HG03469 (cell line): Measurements from ENCODE around the gene EWSR1.

Source experiments
- ATAC-seq: cut with Tn5 transposase; IDR thresholded peaks from one replicate; pipeline ENCODE4 v1.9.1; 2021; ENCODE audit warnings: mild to moderate bottlenecking, moderate library complexity, moderate number of reproducible peaks; ENCODE audit not compliant: unreplicated experiment

EWSR1 gene

GRCh38 chr22:29315286-29316140, 47.4 kb downstream of the EWSR1 start, which contains the start of gene RASL10A:
TSS of gene RASL10A (minus strand) at chr22:29315697. CDS start at chr22:29315246, 451 bp downstream.
- ATAC-seq, result no peak

GRCh38 chr22:29316141-29316828, 48.2 kb downstream of the EWSR1 start:
- no peak for ATAC-seq

- ATAC-seq, result no peak
Measured at GRCh38 chr22:29317827-29318454, 49.9 kb downstream of the EWSR1 start.

DNA sequence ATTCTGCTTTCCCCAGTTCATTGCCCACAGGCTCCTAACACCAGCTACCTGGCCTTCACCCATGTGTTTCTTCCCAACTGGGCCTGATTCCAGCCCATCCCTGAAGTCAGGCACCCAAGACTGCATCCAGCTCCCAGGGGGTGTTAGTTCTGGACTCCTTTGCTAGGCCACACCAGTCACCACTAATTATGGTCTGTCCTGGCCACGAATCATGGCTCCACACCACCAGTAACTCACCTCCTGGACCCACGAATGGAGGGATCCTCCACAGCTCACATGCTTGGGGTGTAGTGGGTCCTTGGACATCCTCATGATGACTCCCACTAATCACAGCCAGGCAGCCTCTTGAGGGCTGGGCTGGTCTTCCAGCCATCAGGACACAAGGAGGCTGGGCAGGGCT, 51.0 kb downstream of the EWSR1 start:
- ATAC-seq, result no peak

DNA sequence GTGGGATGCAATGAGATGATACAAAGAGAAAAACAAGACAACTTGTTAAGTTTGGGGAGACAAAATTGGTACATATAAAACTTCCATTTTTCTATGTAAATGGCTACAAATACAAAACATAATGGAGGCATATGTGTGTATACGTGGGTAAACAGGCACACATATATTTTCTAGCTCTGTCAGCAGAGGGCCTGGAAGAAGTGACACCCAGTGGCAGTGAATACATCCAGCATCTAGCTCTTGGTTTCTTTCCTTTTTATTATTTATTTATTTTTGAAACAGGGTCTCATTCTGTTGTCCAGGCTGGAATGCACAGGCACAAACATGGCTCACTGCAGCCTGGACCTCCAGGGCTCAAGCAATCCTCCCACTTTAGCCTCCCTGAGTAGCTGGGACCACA, 52.5 kb downstream of the EWSR1 start:
- no peak for ATAC-seq

DNA sequence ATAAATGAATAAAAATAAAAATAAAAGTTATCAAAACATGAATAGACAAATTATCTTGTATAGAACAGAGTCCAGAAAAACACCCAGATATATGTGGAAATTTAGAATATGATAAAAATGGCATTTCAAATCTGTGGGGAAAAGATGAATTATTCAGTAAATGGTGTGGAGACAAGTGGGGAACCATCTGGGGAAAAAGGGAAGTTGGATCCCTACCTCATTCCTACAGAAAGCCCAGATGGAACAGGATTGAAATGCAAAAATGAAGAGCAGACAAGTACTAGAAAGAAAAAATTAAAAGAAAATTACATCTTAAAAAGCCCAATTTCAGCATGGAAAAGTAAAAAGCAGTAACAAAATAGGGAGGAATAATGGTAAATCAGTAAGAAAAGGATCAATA, 55.6 kb downstream of the EWSR1 start:
- no peak for ATAC-seq

- ATAC-seq, result no peak
Measured at GRCh38 chr22:29325356-29325755, 57.3 kb downstream of the EWSR1 start.

DNA sequence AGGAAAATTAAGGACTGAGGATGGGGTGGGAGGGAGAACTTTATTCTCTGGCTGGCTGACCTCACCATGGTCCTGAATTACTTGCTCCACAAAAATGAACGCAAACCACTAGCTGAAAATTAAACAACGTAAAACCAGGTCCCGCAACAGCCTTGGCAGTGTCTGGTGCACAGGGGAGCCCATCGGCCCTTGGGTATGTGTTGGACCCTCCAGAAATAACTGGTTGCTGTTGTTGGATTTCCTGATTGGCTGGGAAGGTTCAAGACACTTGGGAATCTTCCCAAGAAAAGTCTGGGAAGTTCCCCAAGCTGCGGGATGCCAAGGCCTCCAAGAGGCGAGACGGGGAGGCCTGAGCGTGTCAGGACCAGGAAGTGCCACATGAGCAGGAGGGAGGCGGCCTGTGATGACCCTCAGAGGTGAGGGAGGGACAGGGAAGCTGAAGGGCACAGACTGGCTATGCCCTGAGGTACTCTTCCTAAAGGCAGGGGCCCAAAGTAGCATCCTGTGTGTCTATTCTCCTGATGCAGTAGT, 57.8 kb downstream of the EWSR1 start:
- no peak for ATAC-seq

- ATAC-seq, result no peak
Measured at GRCh38 chr22:29326481-29326880, 58.4 kb downstream of the EWSR1 start.

DNA sequence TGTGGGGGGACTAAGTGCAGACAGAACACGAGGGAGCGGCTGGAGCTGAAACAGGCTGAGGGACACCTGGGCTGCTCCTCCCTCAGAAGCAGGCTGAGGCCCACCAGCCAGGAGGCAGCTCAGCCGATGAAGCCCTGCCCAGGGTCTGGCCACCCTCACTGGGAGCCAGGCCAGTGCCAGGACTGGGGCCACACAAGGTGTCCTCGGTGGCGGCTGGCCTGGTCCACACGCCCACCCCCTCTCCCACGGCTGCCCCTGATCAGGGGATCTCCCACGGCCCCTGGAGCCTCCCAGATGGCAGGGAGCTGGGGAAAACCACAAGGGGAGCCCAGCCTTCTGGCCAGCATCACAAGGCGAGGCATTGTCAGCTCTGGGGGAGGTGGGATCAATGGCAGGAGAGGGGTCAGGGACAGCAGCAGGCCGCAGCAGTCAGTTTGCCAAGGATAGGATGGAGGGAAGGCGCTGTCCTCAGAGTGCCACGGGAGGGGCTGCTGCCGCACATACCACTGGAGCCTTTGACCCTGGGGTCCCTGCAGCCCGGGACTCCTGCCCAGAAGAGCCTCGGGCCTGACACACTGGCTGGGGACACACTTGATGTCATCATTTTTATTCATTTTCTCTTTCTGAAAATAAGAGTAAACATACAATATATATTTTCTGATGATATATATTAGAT, 59.2 kb downstream of the EWSR1 start:
- no peak for ATAC-seq

DNA sequence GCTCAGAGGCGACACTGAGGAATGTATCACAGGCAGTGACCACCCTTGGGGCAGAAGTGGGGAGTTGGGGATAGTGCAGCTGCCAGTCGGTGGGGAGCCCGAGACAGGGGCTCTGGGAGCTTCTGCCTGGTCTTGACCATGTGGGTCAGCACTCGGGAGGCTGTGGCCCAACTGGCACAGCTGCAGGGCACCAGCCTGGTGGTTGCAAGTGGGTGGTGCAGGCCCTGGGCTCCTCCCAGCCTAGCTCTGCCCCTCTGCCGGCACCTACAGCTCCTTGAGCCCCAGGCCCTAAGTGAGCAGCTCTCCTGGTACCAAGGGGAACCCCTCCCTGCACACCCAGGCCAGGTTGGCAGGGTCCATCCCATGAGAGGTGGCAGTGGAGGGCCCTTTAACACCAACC, 60.0 kb downstream of the EWSR1 start:
- no peak for ATAC-seq

GRCh38 chr22:29328566-29329500, 60.8 kb downstream of the EWSR1 start:
- ATAC-seq, result no peak

DNA sequence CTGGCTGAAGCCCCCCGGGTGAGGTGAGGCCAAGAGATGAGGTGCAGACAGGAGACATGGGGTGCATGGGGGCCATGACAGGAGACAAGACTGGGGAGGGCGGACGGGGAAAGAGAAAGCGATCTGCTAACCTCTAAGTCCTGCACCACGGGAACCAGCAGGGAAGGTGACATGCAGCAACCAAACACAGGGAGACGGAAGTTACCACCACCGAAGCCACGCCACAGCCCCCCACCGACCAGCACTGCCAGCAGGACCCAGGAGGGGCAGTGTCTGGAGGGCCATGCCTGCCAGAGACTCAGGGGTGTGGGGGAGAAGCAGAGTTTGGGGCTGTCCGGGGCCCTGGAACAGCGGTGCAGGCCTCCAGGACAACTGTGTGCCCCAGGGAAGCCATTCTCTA, 61.5 kb downstream of the EWSR1 start:
- ATAC-seq, result no peak

- ATAC-seq, result no peak
Measured at GRCh38 chr22:29330291-29330690, 62.2 kb downstream of the EWSR1 start.

DNA sequence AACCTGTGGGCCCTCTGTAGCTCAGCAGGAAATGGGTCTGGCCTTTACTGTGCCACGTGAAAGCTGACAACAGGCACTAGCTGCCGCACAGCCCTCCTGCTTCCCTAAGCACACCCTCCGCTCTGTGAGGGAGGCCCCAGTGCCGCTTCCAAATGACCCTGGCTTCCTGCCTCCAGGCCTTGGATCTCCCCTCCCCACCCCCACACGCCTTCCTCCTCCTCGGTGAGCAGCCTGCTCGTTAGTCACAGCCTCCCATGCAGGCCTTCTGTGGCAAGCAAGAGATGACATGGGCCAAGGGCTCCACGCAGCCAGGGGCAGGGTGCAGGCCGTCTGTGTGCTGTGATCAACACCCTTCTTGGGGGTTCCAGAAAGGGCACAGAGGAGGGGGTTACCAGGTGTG, 62.7 kb downstream of the EWSR1 start:
- no peak for ATAC-seq

DNA sequence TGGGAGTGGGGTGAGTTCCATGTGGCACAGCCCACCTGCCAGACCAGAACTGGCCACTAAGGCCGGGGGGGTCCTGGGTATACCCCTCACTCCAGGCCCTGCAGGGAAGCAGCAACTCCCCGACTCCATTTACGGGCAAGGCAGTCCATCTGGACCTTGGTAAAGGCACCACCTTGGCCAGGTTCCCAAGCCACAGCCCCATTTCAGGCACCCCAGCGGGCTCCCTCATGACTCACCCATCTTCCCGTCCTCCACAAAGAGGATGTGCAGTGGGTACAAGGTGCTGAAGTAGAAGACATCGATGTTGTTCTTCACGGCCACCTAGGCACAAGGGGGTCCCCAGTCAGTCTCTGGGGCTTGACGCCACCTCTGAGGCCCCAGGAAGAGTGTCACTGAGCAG, 63.1 kb downstream of the EWSR1 start:
- ATAC-seq, result no peak

GRCh38 chr22:29331658-29332300, 63.7 kb downstream of the EWSR1 start:
- no peak for ATAC-seq

- no peak for ATAC-seq
Measured at GRCh38 chr22:29332886-29333496, 64.9 kb downstream of the EWSR1 start.

- no peak for ATAC-seq
Measured at GRCh38 chr22:29334148-29334547, 66.1 kb downstream of the EWSR1 start.
